Left ventricle myocardium superior (tissue), 1 donor: ENCODE data around the gene C10orf71. TPM values are rescaled to one million over a fixed set of nuclear protein-coding genes. Genes with fewer than 3 reads are reported as not detected.

Experiments
- ATAC-seq: fragments of 200-7000 bp; cut with Tn5 transposase; one replicate; pipeline ENCODE4 v1.9.1; 2020; ENCODE audit warnings: mild to moderate bottlenecking, moderate library complexity
- DNase-seq: peaks from one replicate; pipeline ENCODE4 v3.0.0-alpha.2; 2020
- intact Hi-C: fragments of 100-400 bp; cut with micrococcal nuclease; formaldehyde crosslinking; loops from one replicate; pipeline ENCODE4 v1.11.0; 2022
- total RNA-seq: library from RNA; stranded (reverse); fragmentation: NEBNext Ultra II Directional; extraction: Animal tissue kit (Norgen Biotek cat#: 25700); gene quantifications from one replicate; pipeline ENCODE4 v1.2.1, GENCODE V29; 2021
- donor health status: DM: no; HTN: yes; CAD: no; lungs with severe emphysema.

The C10orf71 gene
- total RNA-seq, 1 donor from 2014 or later, result 126 TPM

- intact Hi-C loops, result no loop called here
- ATAC-seq (no peak), DNase-seq (no peak)
Measured at GRCh38 chr10:49365275-49365674, 66.3 kb downstream of the C10orf71 start.

GRCh38 chr10:49365675-49366415 is 66.9 kb downstream of the C10orf71 start:
- intact Hi-C loops, result no loop called here
- DNase-seq (no peak), ATAC-seq (peak; percentile 19)

- no peak for DNase-seq
- intact Hi-C loops, result no loop called here
- ATAC-seq, result no peak
Measured at GRCh38 chr10:49366460-49366859, 67.5 kb downstream of the C10orf71 start.

- peak; percentile 62 for ATAC-seq
- DNase-seq, result no peak
Measured at GRCh38 chr10:49367600-49367999, 68.6 kb downstream of the C10orf71 start.

GRCh38 chr10:49368256-49368655 is 69.3 kb downstream of the C10orf71 start:
- intact Hi-C loops, result no loop called here
- ATAC-seq (no peak), DNase-seq (no peak)

More at GRCh38 chr10:49367600-49367999, 68.6 kb downstream of the C10orf71 start:
- intact Hi-C loops, result no loop called here

- DNase-seq (no peak), ATAC-seq (no peak)
- intact Hi-C loops, result no loop called here
Measured at GRCh38 chr10:49369216-49370162, 70.5 kb downstream of the C10orf71 start.

- intact Hi-C loops, result no loop called here
- DNase-seq (no peak), ATAC-seq (no peak)
Measured at GRCh38 chr10:49370326-49371100, 71.5 kb downstream of the C10orf71 start.

- no peak for ATAC-seq
- intact Hi-C loops, result no loop called here
- no peak for DNase-seq
Measured at GRCh38 chr10:49371967-49372366, 73.0 kb downstream of the C10orf71 start.

- no peak for ATAC-seq
- intact Hi-C loops, result no loop called here
Measured at GRCh38 chr10:49373361-49373760, 74.4 kb downstream of the C10orf71 start.

GRCh38 chr10:49374740-49375139 is 75.8 kb downstream of the C10orf71 start:
- DNase-seq (no peak), ATAC-seq (no peak)
- intact Hi-C loops, result no loop called here

More at GRCh38 chr10:49373361-49373760, 74.4 kb downstream of the C10orf71 start:
- DNase-seq, result no peak

GRCh38 chr10:49375611-49376010 is 76.6 kb downstream of the C10orf71 start:
- ATAC-seq (peak; percentile 96), DNase-seq (peak; percentile 65)
- intact Hi-C loops, result no loop called here

Other genes starting within 250 kb of the C10orf71 start
- 12.2 TPM for gene VSTM4, start 183.6 kb upstream of the C10orf71 start, total RNA-seq
- gene FAM170B, start 165.1 kb upstream of the C10orf71 start, total RNA-seq, result not detected
- gene TMEM273, start 110.8 kb upstream of the C10orf71 start, total RNA-seq, result 17.6 TPM
- gene DRGX, start 96.9 kb downstream of the C10orf71 start, total RNA-seq, result not detected
- 25.1 TPM for gene ERCC6, start 240.0 kb downstream of the C10orf71 start, total RNA-seq